DOHH2 (cell line): ENCODE data around the gene SLC34A1.
"Not testable (repeated sequence)": the region's sequence is repeated elsewhere in the genome, so short reads cannot be mapped to it uniquely, and the experiment has no call there.

Source experiments
- H3F3A ChIP-seq: fragments of 200-600 bp; sonication (generic), shearing (Covaris generic); 2 replicates; pipeline ENCODE4 v1.6.0; 2016; ENCODE audit warnings: antibody characterized with exemption, mild to moderate bottlenecking; ENCODE audit not compliant: control insufficient read depth, insufficient read depth
- H3K27ac ChIP-seq: fragments of 200-600 bp; sonication (generic); 2 replicates; pipeline ENCODE4 v1.5.1; 2014; ENCODE audit warnings: low read depth, mild to moderate bottlenecking, low read length, moderate library complexity
- H3K27me3 ChIP-seq: fragments of 200-600 bp; sonication (generic); 2 replicates; pipeline ENCODE4 v1.6.1; 2014; ENCODE audit warnings: mild to moderate bottlenecking, low read length, mixed read lengths; ENCODE audit not compliant: control insufficient read depth
- H3K36me3 ChIP-seq: fragments of 200-600 bp; sonication (generic); 2 replicates; pipeline ENCODE4 v1.6.1; 2014; ENCODE audit warnings: mild to moderate bottlenecking, low read length, moderate library complexity, mixed read lengths; ENCODE audit not compliant: control insufficient read depth
- H3K4me1 ChIP-seq: fragments of 200-600 bp; sonication (generic); 2 replicates; pipeline ENCODE4 v1.6.1; 2014; ENCODE audit warnings: mild to moderate bottlenecking, low read length, mixed read lengths; ENCODE audit not compliant: control insufficient read depth
- H3K4me2 ChIP-seq: fragments of 200-600 bp; sonication (generic); 2 replicates; pipeline ENCODE4 v1.6.0; 2014; ENCODE audit warnings: mild to moderate bottlenecking, low read length, moderate library complexity
- H3K4me3 ChIP-seq: fragments of 200-600 bp; sonication (generic); 2 replicates; pipeline ENCODE4 v1.5.1; 2014; ENCODE audit warnings: mild to moderate bottlenecking, low read length, mixed read lengths
- H3K79me2 ChIP-seq: fragments of 200-600 bp; sonication (generic); 2 replicates; pipeline ENCODE4 v1.6.1; 2014; ENCODE audit warnings: mild to moderate bottlenecking, low read length, mixed read lengths; ENCODE audit not compliant: control insufficient read depth
- H3K9me2 ChIP-seq: fragments of 200-600 bp; sonication (generic); replicated peaks from 2 replicates; pipeline ENCODE4 v1.6.1; 2014; ENCODE audit warnings: mild to moderate bottlenecking, low read length, mixed read lengths; ENCODE audit not compliant: control insufficient read depth
- H3K9me3 ChIP-seq: fragments of 200-600 bp; sonication (generic); 2 replicates; pipeline ENCODE4 v1.6.1; 2014; ENCODE audit warnings: antibody characterized with exemption, low read length, mixed read lengths; ENCODE audit not compliant: control insufficient read depth, insufficient read depth
- H4K20me1 ChIP-seq: fragments of 200-600 bp; sonication (generic); 2 replicates; pipeline ENCODE4 v1.6.0; 2014; ENCODE audit warnings: low read depth, mild to moderate bottlenecking, antibody characterized with exemption, low read length, moderate library complexity; ENCODE audit not compliant: control insufficient read depth, insufficient read depth
- CTCF ChIP-seq: fragments of 200-600 bp; sonication (generic); IDR thresholded peaks from one replicate; pipeline ENCODE4 v1.5.1; 2014; ENCODE audit warnings: antibody characterized with exemption, mild to moderate bottlenecking, low read depth, low read length; ENCODE audit not compliant: poor library complexity, severe bottlenecking
- EZH2phosphoT487 ChIP-seq: fragments of 200-600 bp; sonication (generic); IDR thresholded peaks from 2 replicates; pipeline ENCODE4 v1.6.1; 2017; ENCODE audit warnings: borderline replicate concordance, mild to moderate bottlenecking, antibody characterized with exemption, low read length, moderate library complexity, mixed read lengths

The SLC34A1 gene

GRCh38 chr5:177339107-177339638 is 45.1 kb upstream of the SLC34A1 start:
- H3F3A ChIP-seq: no peaks in the 10 kb centered on the region
- no peaks in the 10 kb centered on the region for H4K20me1 ChIP-seq
- TF ChIP-seq EZH2phosphoT487 (no peak), CTCF (no peak)
- no peaks in the 10 kb centered on the region for H3K9me3 ChIP-seq
- no peak overlapping the region for H3K4me2 ChIP-seq
- H3K27ac ChIP-seq: no peak overlapping the region
- H3K36me3 ChIP-seq: peaks cover 77% of the 10 kb centered on the region
- no peaks in the 10 kb centered on the region for H3K27me3 ChIP-seq
- H3K79me2 ChIP-seq: peaks cover 50% of the 10 kb centered on the region
- no peaks in the 10 kb centered on the region for H3K9me2 ChIP-seq
- H3K4me3 ChIP-seq: no peak overlapping the region
- H3K4me1 ChIP-seq: no peaks in the 10 kb centered on the region

- not testable (repeated sequence) for H4K20me1 ChIP-seq, H3K4me1 ChIP-seq, H3K27ac ChIP-seq, H3K27me3 ChIP-seq, H3K9me2 ChIP-seq, H3K4me2 ChIP-seq, H3F3A ChIP-seq, H3K4me3 ChIP-seq, H3K9me3 ChIP-seq
- H3K36me3 ChIP-seq: peaks cover 61% of the 10 kb centered on the region
- H3K79me2 ChIP-seq: peaks cover 86% of the 10 kb centered on the region
Observed at GRCh38 chr5:177343000-177343399, 41.2 kb upstream of the SLC34A1 start.

GRCh38 chr5:177343777-177344176 is 40.5 kb upstream of the SLC34A1 start:
- no peaks in the 10 kb centered on the region for H3K9me2 ChIP-seq
- H4K20me1 ChIP-seq: peaks cover 4% of the 10 kb centered on the region; the same call in 1 of the 2 replicates
- no peak overlapping the region for H3K4me3 ChIP-seq
- no peaks in the 10 kb centered on the region for H3K9me3 ChIP-seq
- H3K36me3 ChIP-seq: peaks cover 57% of the 10 kb centered on the region
- no peaks in the 10 kb centered on the region for H3K27me3 ChIP-seq
- TF ChIP-seq CTCF (no peak), EZH2phosphoT487 (no peak)
- peaks cover 7% of the 10 kb centered on the region for H3K4me1 ChIP-seq
- no peak overlapping the region for H3K27ac ChIP-seq
- H3K79me2 ChIP-seq: peaks cover 89% of the 10 kb centered on the region
- 0 out of 2 replicates have a peak, but pooled peaks cover 3% of the 10 kb centered on the region for H3F3A ChIP-seq
- H3K4me2 ChIP-seq: no peak overlapping the region

GRCh38 chr5:177344891-177345290 is 39.3 kb upstream of the SLC34A1 start:
- Histone ChIP-seq H3K27ac (no peak overlapping the region), H3F3A (0 out of 2 replicates have a peak, but pooled peaks cover 3% of the 10 kb centered on the region), H3K9me2 (no peaks in the 10 kb centered on the region), H3K27me3 (no peaks in the 10 kb centered on the region), H3K9me3 (no peaks in the 10 kb centered on the region), H4K20me1 (peaks cover 13% of the 10 kb centered on the region; the same call in 1 of the 2 replicates), H3K36me3 (peaks cover 58% of the 10 kb centered on the region), H3K4me2 (no peak overlapping the region), H3K4me3 (no peak overlapping the region), H3K79me2 (peaks cover 89% of the 10 kb centered on the region), H3K4me1 (peaks cover 18% of the 10 kb centered on the region)
- TF ChIP-seq EZH2phosphoT487: no peak
- no peak for TF ChIP-seq CTCF
